Smooth muscle cell of trachea (primary cell): ENCODE measurements around the gene ZDHHC21. TPM values are rescaled to one million over a fixed set of nuclear protein-coding genes. Genes with fewer than 3 reads are reported as not detected.

Experiments used
- total RNA-seq: library from RNA; depleted of rRNA; stranded (reverse); fragments of >200 nt; gene quantifications from 2 replicates; pipeline ENCODE4 v1.2.1, GENCODE V29; 2014

Gene ZDHHC21, protein sequence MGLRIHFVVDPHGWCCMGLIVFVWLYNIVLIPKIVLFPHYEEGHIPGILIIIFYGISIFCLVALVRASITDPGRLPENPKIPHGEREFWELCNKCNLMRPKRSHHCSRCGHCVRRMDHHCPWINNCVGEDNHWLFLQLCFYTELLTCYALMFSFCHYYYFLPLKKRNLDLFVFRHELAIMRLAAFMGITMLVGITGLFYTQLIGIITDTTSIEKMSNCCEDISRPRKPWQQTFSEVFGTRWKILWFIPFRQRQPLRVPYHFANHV
- 5.8 and 10.0 TPM in 2 replicates for total RNA-seq

DNA sequence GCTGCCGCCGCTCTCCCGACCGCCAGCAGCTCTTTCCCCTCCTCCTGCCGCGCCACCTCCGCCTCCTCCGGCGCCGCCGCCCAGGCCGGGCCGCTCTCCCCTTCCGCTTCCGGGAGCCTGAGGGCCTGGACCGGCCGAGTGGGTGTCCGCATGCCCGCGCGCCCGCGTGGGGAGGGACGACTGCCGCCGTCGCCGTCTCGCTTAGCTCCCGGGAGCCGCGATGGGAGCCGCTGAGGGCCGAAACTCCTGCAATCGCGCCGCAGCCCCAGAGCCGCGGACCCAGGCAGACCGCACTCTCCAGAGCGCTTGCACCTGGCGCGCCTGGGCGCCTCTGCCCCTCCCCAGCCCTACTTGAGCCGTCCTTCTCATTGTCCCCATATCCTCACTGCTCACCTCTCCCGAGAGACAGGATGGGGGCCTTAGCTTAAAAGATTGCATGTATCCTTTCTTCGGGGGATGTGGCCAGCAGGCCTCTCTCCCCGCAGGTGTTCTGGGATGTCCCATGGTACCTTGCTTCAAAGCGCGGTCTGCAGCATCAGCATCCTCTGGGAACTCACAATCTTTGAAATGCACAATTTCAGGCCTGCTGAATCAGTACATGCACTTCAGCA is at the start of gene ZDHHC21:
Gene ZDHHC21, minus strand, starts transcription at position 182 of the 611 bp plus-strand sequence. CDS start 19,092 bp downstream, outside the sequence.

DNA sequence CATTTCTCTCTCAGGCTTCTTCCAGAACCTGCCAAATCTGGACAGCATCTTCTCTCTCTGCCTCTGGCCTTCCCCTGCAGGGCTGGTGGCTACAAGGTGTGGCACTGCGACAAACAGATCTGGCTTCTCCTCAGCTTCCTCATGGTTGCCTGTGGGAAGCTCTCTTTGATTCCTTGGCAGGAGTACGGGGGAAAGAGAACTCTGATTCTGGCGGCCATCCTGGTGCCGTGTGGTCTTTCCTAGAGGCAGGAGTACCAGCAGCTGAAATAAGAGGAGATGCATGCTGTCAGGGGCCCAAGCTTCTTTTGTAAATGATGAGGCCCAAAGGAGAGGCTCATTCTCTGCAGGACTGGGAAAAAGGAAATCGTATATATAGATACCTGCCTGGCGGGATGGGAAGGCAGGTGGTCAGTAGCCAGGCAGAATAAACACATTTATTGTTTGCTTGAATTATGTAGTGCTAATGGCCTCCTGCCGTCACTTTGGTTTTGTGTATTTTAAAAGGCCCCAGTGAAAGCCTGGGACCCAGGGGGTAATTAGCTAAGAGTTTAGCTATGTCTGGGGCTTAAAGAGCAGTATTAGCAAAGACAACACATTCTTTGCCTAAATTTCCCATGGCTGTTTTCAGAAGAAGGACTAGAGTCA is 29.3 kb upstream of the ZDHHC21 start, which contains the start of gene CER1:
Gene CER1, minus strand, starts transcription at position 343 of the 645 bp plus-strand sequence. Its CDS starts 61 bp downstream, at position 282.

Other genes with a start within 250 kb of the ZDHHC21 start
- gene CER1, start 29.3 kb upstream of the ZDHHC21 start, total RNA-seq, result not detected in 2 replicates
- gene FREM1, start 217.0 kb upstream of the ZDHHC21 start, total RNA-seq, result 0.15 and 0.17 TPM in 2 replicates